ENCODE data around the gene CDC6.

The CDC6 gene

GRCh38 chr17:40341808-40342503 lies 54.3 kb downstream of the CDC6 start:
- no peak for FAIRE-seq

- no peak for FAIRE-seq
Measured at GRCh38 chr17:40342504-40343218, 55.0 kb downstream of the CDC6 start.

GRCh38 chr17:40343219-40344119 lies 55.8 kb downstream of the CDC6 start:
- no peak for FAIRE-seq

GRCh38 chr17:40344421-40345160 lies 56.9 kb downstream of the CDC6 start:
- no peak for FAIRE-seq

- FAIRE-seq = no peak
Measured at GRCh38 chr17:40345161-40345993, 57.7 kb downstream of the CDC6 start.

GRCh38 chr17:40345994-40346764 lies 58.5 kb downstream of the CDC6 start:
- FAIRE-seq = no peak

- no peak for FAIRE-seq
Measured at GRCh38 chr17:40346765-40347158, 59.1 kb downstream of the CDC6 start.

GRCh38 chr17:40347319-40348135 lies 59.8 kb downstream of the CDC6 start:
- FAIRE-seq = no peak

- no peak for FAIRE-seq
Measured at GRCh38 chr17:40348136-40348504, 60.4 kb downstream of the CDC6 start.

- no peak for FAIRE-seq
Measured at GRCh38 chr17:40348562-40349476, 61.1 kb downstream of the CDC6 start.

- no peak for FAIRE-seq
Measured at GRCh38 chr17:40349477-40349894, 61.8 kb downstream of the CDC6 start.

- no peak for FAIRE-seq
Measured at GRCh38 chr17:40349895-40350688, 62.4 kb downstream of the CDC6 start.

- no peak for FAIRE-seq
Measured at GRCh38 chr17:40350689-40351358, 63.1 kb downstream of the CDC6 start.

- FAIRE-seq = no peak
Measured at GRCh38 chr17:40351359-40352236, 63.9 kb downstream of the CDC6 start.

- no peak for FAIRE-seq
Measured at GRCh38 chr17:40352237-40352778, 64.6 kb downstream of the CDC6 start.

GRCh38 chr17:40352779-40353394 lies 65.2 kb downstream of the CDC6 start:
- FAIRE-seq = no peak
